Smooth muscle cell (in vitro differentiated cells): ENCODE data around the gene NDUFS6. TPM values are rescaled to one million over a fixed set of nuclear protein-coding genes. Genes with fewer than 3 reads are reported as not detected.

Experiments
- DNase-seq: peaks from one replicate; lab custom pipeline; 2025; ENCODE audit not compliant: unreplicated experiment; lab: John Stamatoyannopoulos, UW
- H2AFZ ChIP-seq: fragments of 200-600 bp; sonication (generic); 2 replicates; pipeline ENCODE4 v1.6.0; 2016; ENCODE audit warnings: antibody characterized with exemption, low read depth, mild to moderate bottlenecking
- H3F3A ChIP-seq: fragments of 200-600 bp; sonication (generic); 2 replicates; pipeline ENCODE4 v1.6.0; 2017; ENCODE audit warnings: antibody characterized with exemption, low read depth
- H3K27ac ChIP-seq: fragments of 200-600 bp; sonication (generic); 2 replicates; pipeline ENCODE4 v1.5.1; 2016; ENCODE audit warnings: low read depth, mild to moderate bottlenecking
- H3K27me3 ChIP-seq: fragments of 200-600 bp; sonication (generic); 2 replicates; pipeline ENCODE4 v1.6.1; 2016; ENCODE audit warnings: low read depth, mild to moderate bottlenecking
- H3K36me3 ChIP-seq: fragments of 200-600 bp; sonication (generic); 2 replicates; pipeline ENCODE4 v1.5.1; 2016; ENCODE audit warnings: low read depth
- H3K4me1 ChIP-seq: fragments of 200-600 bp; sonication (generic); 2 replicates; pipeline ENCODE4 v1.5.1; 2016; ENCODE audit warnings: low read depth
- H3K4me2 ChIP-seq: fragments of 200-600 bp; sonication (generic); 2 replicates; pipeline ENCODE4 v1.6.0; 2016; ENCODE audit warnings: mild to moderate bottlenecking
- H3K4me3 ChIP-seq: fragments of 200-600 bp; sonication (generic); 2 replicates; pipeline ENCODE4 v1.5.1; 2016; ENCODE audit warnings: mild to moderate bottlenecking
- H3K79me2 ChIP-seq: fragments of 200-600 bp; sonication (generic); 2 replicates; pipeline ENCODE4 v1.6.0; 2016; ENCODE audit warnings: low read depth, mild to moderate bottlenecking
- H3K9ac ChIP-seq: fragments of 200-600 bp; sonication (generic); 2 replicates; pipeline ENCODE4 v1.6.0; 2016; ENCODE audit warnings: low read depth
- H3K9me3 ChIP-seq: fragments of 200-600 bp; sonication (generic); replicated peaks from 2 replicates; pipeline ENCODE4 v1.5.1; 2016; ENCODE audit warnings: low read depth
- H4K20me1 ChIP-seq: fragments of 200-600 bp; sonication (generic); 2 replicates; pipeline ENCODE4 v1.6.0; 2016; ENCODE audit warnings: low read depth
- WGBS: methylation state at CpG from one replicate; pipeline ENCODE4 v1.1.7; 2016; ENCODE audit warnings: low lambda C conversion rate; 5-methylcytosine and 5-hydroxymethylcytosine counted together
- polyA plus RNA-seq: library from polyadenylated mRNA; unstranded; fragments of >200 nt; fragmentation: Nextera tagmentation; extraction: Ambion mirVana; gene quantifications from 2 replicates; pipeline ENCODE4 v1.2.1, GENCODE V29; 2016
- total RNA-seq: library from RNA; depleted of rRNA; stranded (reverse); fragments of >200 nt; gene quantifications from 2 replicates; pipeline ENCODE4 v1.2.3, GENCODE V29; 2014
- TF ChIP-seq, protein P1 (sequence below): fragments of 200-600 bp; sonication (generic); IDR thresholded peaks from 2 replicates; pipeline ENCODE4 v1.5.1; 2017; ENCODE audit warnings: borderline replicate concordance, mild to moderate bottlenecking, antibody characterized with exemption; ENCODE audit not compliant: insufficient read depth, poor library complexity, severe bottlenecking

NDUFS6 gene
- total and polyA plus RNA-seq, 2 experiments from 2014 or later, result 50.8 to 146 TPM

DNA sequence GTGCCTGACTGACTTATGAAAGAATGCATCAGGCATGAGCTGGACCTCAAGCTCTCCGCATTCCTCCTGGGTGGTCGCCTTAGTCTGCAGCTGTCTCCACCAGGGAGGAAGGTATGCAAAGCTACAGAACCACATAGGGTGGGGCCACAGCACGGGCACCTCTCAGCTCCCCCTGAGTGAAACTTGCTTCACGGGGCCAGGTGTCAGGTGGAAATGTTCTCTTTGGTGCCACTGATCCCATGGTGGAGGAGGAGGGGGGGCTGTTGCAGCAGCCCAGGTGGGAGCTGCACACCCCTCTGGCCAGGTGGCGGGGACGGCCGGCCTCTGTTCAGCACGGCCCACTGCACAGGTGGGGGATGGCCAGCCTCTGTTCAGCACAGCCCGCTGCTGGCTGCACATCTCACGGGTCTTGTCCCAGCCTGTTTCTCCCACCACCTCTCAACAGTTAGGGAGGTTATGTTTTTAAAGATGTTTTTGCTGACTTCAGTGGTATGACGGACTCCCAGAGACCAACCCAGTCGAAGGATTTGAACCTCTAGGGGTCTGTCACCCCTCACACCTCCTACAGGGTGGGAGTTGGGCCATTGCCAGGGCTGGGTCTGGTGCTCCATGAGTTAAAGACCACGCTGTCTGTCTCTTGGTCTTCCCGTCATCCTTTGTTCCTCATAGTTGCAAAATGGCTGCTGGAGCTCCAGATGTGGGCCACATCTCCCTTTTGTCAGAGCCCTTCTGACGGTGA is 35.9 kb upstream of the NDUFS6 start:
- no peak for DNase-seq
- no peaks in the 10 kb centered on the region for H3K9me3 ChIP-seq
- H3K4me2 ChIP-seq, result no peak overlapping the region
- no peaks in the 10 kb centered on the region for H3K36me3 ChIP-seq
- H4K20me1 ChIP-seq, result no peaks in the 10 kb centered on the region
- WGBS, result 86% methylated on average over 15 of the region's 15 CpGs
- H3K27ac ChIP-seq, result no peak overlapping the region
- TF ChIP-seq, protein P1, sequence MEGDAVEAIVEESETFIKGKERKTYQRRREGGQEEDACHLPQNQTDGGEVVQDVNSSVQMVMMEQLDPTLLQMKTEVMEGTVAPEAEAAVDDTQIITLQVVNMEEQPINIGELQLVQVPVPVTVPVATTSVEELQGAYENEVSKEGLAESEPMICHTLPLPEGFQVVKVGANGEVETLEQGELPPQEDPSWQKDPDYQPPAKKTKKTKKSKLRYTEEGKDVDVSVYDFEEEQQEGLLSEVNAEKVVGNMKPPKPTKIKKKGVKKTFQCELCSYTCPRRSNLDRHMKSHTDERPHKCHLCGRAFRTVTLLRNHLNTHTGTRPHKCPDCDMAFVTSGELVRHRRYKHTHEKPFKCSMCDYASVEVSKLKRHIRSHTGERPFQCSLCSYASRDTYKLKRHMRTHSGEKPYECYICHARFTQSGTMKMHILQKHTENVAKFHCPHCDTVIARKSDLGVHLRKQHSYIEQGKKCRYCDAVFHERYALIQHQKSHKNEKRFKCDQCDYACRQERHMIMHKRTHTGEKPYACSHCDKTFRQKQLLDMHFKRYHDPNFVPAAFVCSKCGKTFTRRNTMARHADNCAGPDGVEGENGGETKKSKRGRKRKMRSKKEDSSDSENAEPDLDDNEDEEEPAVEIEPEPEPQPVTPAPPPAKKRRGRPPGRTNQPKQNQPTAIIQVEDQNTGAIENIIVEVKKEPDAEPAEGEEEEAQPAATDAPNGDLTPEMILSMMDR, result no peak
- no peaks in the 10 kb centered on the region for H3F3A ChIP-seq
- H3K27me3 ChIP-seq, result no peaks in the 10 kb centered on the region
- H2AFZ ChIP-seq, result no peak overlapping the region
- no peak overlapping the region for H3K4me3 ChIP-seq
- H3K9ac ChIP-seq, result no peak overlapping the region
- no peaks in the 10 kb centered on the region for H3K79me2 ChIP-seq
- H3K4me1 ChIP-seq, result no peaks in the 10 kb centered on the region

DNA sequence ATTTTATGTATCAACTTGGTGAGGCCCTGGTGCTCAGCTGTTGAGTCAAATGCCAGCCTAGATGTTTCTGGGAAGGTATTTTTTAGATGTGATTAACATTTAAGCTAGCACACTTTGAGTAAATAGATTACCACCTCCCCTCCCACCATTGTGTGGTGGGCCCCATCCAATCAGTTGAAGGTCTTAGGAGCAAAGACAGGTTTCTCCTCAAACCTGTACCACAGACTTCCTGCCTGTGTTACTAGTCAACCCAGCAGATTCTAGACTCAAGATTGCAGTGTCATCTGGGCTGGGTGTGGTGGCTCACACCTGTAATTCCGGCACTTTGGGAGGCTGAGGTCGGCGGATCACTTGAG is 35.3 kb upstream of the NDUFS6 start:
- Histone ChIP-seq H2AFZ (no peak overlapping the region), H3K79me2 (no peaks in the 10 kb centered on the region)
- TF ChIP-seq, protein P1, result no peak

DNA sequence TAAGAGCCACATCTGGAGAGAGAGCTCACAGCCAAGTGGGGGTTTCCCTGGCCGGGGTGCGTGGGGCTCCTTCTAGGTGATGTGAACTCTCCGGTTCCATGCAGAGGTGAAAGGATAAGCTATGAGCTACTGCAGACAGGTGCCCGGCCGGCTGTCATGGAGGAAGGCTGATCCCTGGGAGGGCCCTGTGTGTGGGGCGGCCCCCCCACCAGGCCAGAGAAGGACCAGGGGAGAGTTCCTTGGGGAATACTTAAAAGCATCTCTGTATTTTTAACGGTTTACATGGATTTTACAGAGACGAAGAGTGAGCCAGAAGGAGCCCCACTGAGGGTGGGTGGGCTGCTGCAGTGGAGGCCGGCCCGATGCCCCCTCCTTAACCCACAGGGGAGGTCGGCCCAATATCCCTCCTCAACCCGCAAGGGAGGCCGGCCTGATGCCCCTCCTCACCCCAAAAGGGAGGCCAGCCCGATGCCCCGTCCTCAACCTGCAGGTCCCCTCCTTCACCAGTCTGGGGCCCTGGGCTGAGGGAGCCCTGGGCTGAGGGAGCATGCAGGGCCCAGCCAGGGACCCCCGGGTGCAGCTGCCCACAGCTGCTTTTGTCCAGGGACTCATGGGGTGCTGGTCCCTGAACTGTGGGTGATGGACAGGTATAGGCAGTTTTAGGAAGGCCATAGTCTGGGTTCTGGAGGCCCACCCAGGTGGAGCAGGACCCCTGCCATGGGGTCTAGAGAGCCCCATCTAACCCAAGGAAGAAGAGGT is 33.5 kb upstream of the NDUFS6 start:
- H3K4me2 ChIP-seq, result no peak overlapping the region
- H2AFZ ChIP-seq, result no peak overlapping the region
- H3K36me3 ChIP-seq, result no peaks in the 10 kb centered on the region
- WGBS, result 92% methylated on average over 14 of the region's 16 CpGs
- DNase-seq, result no peak
- H3K27me3 ChIP-seq, result no peaks in the 10 kb centered on the region
- no peak overlapping the region for H3K27ac ChIP-seq
- H3K79me2 ChIP-seq, result no peaks in the 10 kb centered on the region
- H3K9me3 ChIP-seq, result no peaks in the 10 kb centered on the region
- no peak overlapping the region for H3K9ac ChIP-seq
- TF ChIP-seq, protein P1, result no peak
- H3K4me3 ChIP-seq, result no peak overlapping the region
- no peaks in the 10 kb centered on the region for H4K20me1 ChIP-seq
- H3K4me1 ChIP-seq, result no peaks in the 10 kb centered on the region
- no peaks in the 10 kb centered on the region for H3F3A ChIP-seq

More for the DNA sequence above, 35.3 kb upstream of the NDUFS6 start:
- Histone ChIP-seq H3K4me1 (no peaks in the 10 kb centered on the region), H3K27me3 (no peaks in the 10 kb centered on the region), H3K36me3 (no peaks in the 10 kb centered on the region), H3K9ac (no peak overlapping the region), H3K4me3 (no peak overlapping the region), H3F3A (no peaks in the 10 kb centered on the region), H4K20me1 (no peaks in the 10 kb centered on the region), H3K9me3 (no peaks in the 10 kb centered on the region), H3K4me2 (no peak overlapping the region), H3K27ac (no peak overlapping the region)
- WGBS, result 98% methylated on average over 3 of the region's 3 CpGs
- no peak for DNase-seq
